KG1 (cell line): ENCODE results near the gene JADE1.

ENCODE experiments used
- DNase-seq: peaks from one replicate; lab custom pipeline; 2025; lab: John Stamatoyannopoulos, UW

Gene JADE1

DNA sequence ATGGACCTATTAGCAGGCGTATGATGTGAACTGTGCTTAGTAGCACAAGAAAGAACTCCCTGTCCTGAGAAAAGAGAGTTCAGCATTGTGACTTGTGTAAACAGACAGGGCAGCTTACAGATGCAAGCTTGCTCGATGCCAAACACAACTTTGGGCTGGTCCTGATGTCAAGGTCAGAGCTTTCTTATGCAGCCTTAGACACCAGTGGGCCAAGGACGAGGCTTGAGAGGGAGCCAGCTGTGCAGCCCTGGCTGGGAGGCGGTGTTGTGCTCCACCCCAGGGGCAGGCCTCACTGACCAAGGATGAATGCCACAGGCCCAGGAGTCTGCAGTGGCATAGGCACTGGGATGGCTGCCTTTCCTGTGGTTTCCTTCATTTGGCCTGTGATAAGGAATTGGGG, 35.4 kb downstream of the JADE1 start:
- no peak for DNase-seq

DNA sequence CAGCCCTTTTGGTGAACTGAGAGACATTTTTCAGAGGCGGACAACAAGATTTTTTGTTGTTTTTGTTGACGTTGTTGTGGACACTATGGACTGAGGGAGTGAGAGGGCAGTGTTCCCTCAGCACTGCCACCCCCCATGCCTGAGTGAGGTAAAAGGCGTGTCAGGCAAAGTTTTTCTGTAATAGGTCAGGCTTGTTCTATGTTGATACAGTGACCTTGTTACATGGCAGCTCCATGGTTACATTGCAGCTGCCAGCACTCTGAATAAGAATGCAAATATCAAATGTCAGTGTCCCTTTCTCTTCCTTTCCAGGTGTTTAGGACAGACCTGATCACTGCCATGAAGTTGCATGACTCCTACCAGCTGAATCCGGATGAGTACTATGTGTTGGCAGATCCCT, 36.6 kb downstream of the JADE1 start:
- no peak for DNase-seq

DNA sequence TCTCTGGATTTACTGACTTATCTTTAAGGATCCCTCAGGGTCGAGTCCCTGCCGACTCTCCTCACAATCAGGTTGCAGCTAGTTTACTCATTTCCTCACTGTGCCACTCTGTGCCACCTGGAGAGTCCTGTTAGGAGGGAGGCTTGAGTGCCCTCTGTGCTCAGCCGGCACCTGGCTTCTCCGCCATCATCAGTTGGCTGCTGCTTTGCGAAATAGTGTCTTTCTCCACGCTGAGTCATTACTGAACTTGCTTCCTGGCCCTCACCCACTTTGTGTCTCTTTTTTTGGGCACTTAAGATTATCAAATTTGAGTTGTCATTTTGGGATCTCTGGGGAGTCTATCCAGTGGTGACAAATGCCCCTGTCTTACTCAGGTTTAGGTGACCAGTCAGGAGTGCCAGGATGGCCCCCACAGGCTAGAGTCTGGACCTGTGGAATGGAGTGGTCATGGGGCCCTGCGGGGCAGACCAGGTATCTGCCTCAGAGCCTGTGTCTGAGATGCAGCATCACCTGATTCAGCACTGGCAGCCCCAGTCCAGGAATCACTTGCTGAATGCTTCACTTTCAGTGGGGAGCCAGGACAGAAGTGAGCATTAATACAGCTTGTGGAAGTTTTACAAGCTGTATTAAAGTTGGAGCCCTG, 37.7 kb downstream of the JADE1 start:
- DNase-seq: no peak

DNA sequence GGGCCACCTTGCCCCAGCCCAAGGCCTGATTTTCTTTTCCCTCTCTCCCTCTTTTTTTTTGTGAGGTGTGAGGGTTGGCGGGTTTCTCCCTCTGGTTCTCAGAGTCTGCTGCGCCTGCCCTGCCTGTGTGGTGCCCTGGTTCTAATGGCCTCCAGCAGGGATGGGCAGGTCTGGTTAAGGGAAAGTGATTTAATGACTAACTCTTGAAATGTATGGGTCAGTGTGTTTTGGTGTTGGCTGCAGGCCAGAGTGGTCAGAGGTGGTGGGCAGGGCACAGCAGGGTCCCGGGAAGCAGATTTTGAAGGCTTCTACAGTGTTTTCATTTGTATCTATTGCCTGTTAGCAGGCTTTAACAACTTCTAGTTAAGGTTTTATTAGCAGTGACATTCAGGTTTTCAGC, 39.0 kb downstream of the JADE1 start:
- DNase-seq: no peak

DNA sequence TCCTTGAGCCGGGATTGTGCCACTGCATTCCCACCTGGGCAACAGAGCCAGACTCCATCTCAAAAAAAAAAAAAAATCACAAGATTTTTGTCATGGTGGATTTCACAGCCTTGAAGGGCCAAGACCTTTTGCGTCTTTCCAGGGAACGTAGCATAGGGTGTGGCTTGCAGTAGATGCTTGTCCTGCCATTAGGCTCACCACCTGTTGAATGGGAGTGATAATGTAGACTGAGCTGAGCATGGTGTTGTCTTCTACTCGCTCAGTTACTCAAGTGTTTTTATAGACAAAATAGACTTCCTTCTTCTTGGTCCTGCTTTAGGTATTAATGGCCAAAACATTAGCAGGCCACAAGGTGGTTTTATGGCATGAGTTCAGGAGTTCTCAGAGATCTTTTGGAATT, 40.8 kb downstream of the JADE1 start:
- DNase-seq: no peak

DNA sequence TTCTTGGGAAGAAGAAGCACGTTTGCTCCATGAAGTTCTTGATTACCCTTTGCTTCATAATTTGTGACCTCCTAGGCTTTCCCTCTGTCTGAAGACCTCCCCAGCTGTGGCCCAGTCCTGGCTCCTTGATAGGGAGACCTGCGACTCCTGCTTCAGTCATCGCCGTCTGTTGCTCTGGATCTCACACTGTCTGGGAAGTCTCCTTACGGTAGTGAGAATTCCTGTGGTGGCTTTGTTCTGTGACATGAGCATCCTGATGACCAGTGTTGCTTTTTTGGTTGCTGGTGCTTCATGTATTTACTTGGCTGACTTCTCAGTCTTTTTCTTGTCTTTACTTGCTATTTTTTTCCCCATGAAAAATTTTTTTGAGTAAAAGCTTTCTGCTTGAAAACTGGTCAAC, 44.2 kb downstream of the JADE1 start:
- no peak for DNase-seq

DNA sequence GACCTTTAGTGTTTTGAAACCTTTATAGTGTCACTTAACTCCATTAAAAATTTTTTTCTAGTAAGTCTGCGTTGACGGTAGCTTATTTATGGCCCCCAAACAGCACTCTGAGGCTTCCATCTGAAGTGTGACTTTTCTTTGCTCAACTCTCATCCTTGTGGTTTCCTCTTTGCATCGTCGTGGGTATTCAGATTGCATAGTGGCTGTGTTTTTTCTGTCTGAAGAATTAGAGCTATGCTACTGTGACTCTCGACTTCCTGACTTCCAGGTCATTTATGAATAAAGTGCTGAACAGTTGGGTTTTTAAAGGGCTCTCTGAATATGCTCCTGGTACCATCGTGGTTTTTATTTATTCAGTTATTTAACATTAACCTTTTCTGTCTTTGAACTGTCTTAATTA, 44.9 kb downstream of the JADE1 start:
- peak; percentile 13 for DNase-seq

DNA sequence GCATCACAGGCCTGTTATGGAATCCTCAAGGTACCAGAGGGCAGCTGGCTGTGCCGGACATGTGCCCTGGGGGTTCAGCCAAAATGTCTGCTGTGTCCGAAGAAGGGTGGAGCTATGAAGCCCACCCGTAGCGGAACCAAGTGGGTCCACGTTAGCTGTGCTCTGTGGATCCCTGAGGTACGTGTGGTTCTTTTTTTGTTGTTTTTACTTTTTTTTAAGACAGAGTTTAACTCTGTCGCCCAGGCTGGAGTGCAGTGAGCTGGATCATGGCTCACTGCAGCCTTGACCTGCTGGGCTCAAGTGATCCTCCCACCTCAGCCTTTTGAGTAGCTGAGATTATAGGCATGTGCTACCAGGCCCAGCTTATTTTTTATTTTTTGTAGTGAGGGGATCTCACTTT, 46.1 kb downstream of the JADE1 start:
- DNase-seq: no peak

DNA sequence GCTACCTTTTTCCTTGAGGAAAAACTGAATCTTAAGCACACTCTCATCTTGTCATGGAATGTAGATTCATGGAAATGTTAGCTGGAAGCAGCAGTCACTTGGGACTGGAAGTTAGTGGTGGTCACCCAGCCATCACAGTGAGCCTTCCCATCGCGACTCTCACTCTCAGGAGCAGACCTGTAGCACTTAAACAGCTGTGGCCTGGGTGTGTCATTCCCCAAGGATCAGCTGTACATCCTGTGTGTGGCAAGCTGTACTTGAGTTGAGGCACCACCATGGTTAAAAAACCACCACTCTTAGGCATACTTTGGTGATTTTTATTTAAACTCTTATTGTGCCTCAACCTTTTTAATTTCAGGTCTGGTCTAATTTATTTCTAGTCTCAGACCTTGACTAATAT, 46.7 kb downstream of the JADE1 start:
- DNase-seq: no peak

DNA sequence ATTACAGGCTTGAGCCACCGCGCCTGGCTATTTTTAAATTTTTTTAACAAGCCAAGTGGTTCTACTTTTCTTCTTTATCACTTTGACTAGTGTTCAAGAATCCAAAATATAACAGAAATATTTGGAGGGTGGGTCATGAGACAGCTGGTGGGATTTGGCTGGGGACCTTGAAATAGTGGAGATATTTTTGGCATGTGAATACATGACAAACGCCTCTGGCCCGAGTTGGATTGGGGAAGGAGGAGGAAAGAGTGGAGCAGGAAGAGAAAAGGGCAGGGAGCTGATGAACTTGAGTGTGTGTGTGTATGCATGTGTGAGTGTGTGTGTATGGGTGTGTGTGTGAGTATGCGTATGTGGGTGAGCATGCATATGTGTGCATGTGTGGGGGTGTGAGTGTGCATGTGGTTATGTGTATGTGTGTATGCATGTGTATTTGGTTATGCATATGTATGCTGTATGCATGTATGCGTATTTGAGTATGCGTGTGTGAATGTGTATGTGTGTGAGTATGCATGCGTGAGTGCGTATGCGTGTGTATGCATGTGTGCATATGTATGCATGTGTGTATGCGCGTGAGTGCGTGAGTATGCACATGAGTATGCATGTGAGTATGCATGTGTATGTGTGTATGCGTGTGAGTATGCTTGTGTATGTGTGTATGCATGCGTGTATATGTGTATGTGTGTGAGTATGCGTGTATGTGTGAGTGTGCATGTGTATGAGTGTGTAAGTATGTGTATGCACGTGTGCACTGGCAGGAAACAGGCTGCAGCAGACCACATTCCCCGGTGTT, 49.6 kb downstream of the JADE1 start:
- DNase-seq: no peak

DNA sequence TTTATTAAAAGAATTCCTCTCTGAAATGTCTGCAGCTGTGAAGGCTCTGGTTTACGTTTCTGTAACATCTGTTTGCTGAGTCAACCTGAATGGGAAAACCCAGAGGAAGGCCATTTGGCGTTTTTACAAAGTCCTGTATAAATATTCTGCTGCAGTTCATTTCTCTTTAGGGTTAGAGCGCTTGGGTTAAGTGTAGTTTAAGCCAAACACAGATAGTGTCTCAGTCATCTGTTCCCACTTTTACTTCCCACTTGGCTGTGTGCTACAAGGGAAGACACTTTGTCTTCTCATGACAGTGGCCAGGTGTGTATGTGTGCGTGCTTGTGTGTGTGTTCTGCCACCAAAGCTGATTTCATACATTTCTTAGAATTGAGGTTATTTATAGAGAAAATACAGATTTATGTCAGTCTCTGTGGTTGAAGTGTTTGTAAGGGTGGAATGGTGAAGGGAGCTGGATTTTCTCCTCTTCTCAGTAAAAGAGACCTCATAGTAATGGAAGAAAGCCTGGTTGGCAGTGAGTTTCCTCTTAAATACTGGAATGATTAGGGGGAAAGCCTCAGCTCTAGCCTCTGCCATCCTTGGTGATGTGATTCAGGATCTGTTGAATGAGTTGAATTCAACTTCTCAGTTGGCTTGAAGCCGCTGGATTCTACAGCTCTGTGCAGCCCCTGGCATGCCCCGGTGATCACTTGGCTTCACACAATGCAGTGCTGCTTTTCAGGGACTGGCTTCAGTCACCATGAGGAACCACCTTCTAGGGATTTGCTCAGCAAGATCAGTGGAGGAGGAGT, 50.6 kb downstream of the JADE1 start:
- DNase-seq: no peak

DNA sequence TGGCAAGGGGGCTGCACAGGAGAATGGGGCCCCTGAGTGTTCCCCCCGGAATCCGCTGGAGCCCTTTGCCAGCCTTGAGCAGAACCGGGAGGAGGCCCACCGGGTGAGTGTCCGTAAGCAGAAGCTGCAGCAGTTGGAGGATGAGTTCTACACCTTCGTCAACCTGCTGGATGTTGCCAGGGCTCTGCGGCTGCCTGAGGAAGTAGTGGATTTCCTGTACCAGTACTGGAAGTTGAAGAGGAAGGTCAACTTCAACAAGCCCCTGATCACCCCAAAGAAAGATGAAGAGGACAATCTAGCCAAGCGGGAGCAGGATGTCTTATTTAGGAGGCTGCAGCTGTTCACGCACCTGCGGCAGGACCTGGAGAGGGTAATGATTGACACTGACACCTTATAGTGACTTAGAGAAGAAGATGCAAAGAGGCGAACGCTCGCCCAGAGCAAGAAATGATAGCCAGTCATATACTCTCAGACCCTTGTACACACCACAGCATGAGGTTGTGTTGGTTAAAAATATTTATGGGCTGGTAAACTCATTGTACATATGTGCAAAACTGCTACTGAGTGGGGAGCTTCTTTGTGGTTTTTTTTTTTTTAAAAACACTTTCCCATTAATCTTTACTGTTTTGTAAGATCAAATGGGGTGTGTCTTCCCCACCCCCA, 52.5 kb downstream of the JADE1 start:
- no peak for DNase-seq

DNA sequence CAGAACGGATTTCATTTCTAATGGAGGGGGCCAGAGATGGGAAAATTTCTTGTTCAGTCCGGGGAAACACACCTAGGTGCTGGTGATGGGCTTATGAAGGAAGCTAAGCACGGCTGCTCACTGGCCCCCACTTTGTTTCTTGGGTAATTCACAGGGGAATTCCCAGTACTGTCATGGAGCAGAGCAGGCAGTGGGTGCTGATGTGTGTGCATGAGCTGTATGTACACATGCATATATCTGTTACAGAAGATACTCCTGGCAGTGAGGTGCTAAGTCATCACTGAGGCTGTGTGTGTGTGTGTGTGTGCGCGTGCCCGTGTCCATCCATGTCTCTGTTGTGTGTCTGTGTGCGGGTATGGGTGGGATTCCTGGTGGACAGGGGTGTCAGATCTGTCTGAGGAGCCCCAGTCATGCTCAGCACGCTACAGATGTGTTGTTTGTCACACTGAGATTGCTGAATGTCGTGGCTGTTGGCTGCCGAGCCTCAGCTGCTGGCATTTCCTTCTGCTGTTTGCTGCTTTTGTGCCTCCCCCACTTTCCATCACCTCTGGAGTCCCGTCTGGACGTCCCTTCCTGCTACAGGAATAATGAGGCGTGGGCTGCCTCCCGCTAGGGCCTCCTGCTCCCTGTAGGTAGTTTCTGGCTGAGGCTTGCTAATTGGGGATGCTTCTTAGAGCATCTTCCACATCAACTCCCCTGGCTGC, 53.3 kb downstream of the JADE1 start:
- DNase-seq: no peak

DNA sequence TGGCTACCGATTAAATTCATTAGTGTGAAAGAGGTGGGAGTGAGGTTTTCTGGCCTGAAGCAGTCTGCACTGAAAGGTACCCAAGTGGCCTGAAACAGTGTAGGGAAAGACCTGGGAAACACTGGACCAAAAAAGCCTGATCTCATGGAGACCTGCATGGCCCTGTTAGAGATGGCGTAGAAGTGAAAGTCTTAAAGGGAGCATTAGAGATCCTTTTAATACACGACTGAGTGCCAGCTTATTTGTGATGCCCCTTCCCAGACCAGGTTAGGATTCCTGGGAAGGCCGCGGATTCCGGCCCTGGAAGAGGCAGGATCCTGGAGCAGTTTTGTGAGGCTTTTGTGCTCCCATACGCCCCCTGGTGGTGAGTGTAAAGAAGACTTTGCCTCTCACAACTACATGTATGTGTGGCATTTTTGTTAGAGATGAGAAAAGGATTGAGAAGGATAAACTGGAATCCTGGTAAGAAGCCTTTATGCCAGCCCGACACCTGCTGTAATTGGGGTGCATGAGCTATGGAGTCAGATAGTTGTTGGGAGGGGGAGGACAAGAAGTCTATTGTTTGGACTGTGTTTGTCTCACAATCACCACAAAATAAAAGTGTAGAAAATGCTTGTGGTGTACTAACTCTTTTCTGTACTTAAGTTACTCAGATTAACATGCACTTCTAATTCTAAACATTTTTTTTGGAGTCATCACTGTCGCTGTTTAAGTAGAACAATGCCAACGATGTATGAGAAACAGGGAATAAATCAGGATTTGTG, 54.0 kb downstream of the JADE1 start:
- no peak for DNase-seq

DNA sequence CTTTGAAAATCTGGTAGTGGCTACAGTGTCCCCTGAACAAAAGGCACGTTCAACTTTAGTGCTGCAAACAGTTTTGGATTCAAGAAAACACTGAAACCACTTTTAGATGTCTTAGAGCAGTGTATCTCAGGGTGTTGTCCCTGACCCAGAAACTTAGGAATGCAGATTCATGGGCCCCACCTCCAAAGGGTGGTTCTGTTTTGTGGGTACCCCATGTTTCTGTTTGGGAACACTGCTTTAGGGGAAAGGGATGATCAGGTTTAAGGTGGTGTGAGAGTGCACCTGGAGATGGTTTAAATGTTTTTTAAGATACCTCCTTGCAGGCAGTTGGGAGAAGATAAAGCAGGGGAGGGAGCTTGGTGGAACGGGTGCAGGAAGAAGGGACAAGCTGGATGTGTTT, 55.6 kb downstream of the JADE1 start:
- DNase-seq: no peak

DNA sequence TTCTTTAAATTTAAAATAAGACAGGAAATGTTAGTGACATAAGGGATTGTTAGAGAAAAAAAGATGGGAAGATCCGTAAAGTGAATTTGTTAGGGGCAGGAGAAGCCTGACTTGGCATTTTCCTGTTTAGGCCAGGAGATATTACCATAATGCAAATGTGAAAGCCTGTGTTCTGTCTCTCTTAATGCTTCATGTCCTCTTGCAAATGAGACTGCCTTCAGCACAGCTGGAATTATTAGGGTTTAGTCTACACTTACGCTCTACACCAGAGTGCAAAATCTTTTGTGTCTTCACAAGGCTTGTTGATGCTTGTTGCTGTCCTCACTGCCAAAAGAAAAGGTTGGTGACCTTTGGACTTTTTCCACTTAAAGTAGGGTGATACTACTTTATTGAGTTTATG, 56.8 kb downstream of the JADE1 start:
- DNase-seq: no peak

DNA sequence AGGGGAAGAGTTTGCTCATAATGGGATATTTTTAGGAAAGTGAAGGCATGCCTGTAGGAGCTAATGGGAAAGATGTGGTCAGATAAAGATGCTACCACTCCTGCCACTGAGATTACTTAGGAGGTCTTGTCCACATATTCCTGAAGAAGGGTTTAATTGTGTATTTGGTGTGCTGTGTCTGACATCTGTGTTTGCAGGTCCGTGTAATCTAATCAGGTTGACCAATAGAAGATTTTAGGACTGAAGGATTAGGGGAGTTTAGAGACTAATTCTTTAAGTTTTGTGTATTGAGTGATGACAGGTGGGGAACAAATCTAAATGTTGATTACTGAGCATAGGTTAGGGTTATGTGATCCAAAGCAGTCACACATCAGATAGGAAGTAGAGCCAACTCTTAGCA, 57.2 kb downstream of the JADE1 start:
- DNase-seq: no peak

DNA sequence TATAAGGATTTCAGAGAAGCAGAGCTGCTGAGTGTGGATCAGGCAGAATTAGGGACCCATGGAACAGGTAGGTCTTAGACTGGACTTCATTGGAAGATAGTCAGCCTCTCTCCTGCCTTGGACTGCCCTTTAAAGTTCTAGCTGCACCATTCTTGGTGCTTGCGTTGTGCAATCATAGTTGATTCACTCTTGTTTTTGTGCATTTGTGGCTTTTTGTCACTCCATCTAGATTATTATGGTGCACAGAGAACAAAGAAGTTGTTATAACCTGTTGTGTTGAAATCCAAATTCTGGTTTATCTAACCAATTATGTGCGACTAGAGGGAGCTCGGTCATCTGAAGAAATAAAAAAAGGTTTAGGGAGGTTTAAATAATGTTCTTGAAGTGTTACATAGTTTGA, 59.3 kb downstream of the JADE1 start:
- DNase-seq: no peak

DNA sequence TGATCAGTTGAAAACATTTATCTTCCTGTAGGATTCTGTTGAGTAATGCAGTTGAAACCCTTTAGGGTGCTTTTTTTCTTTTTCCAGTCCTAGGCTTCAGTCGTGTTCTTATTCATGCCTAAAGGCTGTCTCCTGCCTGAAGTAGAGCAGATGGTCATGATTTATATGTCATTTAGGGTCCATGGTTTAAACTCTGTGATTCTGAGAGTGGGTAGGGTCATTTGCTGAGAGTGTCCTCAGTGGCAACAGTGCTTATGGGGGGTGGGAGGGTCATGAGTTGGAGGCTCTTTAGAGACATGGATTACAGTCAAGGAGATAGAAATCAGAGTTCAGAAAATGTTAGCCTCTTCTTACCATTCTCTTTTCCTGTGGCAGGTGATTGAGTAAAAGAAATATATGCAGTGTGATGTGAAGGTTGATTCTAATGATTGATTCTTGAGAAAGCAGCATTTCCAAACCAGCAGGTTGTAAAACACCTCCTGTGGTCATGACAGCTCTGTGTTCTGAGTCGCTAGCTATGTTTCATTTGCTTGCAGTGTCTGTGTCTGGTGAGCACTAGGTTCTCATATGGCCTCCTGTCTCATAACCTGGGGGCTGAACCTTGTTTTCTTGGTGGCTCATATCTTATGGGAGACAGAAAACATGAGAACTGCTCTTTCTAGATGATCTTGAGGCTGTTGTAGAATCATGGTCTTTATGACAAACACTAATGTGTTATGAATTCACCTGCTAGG, 60.4 kb downstream of the JADE1 start:
- DNase-seq: no peak

DNA sequence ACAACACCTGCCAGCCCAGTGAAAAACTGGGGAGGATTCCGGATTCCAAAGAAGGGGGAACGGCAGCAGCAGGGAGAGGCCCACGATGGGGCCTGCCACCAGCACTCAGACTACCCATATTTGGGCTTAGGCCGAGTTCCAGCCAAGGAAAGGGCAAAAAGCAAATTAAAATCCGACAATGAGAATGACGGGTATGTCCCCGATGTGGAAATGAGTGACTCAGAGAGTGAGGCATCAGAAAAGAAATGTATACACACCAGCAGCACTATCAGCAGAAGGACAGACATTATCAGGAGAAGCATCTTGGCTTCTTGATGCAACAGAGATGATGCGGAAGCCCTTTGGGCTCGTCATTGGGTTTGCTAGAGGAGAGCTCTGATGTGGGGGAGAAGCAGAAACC, 62.4 kb downstream of the JADE1 start:
- no peak for DNase-seq

DNA sequence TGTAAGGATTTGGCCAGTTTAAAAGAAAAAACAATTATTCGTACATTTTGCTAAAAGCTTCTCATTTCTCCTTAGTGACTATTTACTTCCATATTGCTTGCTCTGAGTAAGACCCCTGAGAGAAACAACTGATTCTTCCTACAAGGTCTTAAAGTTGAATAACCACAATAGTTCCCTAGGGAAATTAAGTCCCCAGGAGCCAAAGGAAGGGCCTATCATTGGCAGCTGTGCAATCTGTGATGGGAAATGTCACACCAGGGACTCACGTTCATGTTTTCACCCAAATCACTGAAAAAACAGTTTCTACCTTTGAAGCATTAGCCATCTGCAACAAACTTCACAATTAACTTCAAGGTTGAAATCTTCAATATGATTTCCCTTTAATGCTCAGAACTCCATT, 66.7 kb downstream of the JADE1 start:
- DNase-seq: no peak
